ENCODE data around the gene CUX1.

Gene CUX1

GRCh38 chr7:101860316-101861217, 43.1 kb downstream of the CUX1 start:
- TF ChIP-seq, protein P1, sequence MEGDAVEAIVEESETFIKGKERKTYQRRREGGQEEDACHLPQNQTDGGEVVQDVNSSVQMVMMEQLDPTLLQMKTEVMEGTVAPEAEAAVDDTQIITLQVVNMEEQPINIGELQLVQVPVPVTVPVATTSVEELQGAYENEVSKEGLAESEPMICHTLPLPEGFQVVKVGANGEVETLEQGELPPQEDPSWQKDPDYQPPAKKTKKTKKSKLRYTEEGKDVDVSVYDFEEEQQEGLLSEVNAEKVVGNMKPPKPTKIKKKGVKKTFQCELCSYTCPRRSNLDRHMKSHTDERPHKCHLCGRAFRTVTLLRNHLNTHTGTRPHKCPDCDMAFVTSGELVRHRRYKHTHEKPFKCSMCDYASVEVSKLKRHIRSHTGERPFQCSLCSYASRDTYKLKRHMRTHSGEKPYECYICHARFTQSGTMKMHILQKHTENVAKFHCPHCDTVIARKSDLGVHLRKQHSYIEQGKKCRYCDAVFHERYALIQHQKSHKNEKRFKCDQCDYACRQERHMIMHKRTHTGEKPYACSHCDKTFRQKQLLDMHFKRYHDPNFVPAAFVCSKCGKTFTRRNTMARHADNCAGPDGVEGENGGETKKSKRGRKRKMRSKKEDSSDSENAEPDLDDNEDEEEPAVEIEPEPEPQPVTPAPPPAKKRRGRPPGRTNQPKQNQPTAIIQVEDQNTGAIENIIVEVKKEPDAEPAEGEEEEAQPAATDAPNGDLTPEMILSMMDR (IDR thresholded peaks at IDR 0.05; ENCODE audit: low read depth, low read length): no peak
- no peak overlapping the region for H3K4me3 ChIP-seq (ENCODE audit: low read depth, low read length)
- no peak for DNase-seq (ENCODE audit: low read depth, low spot score)
- in situ Hi-C loops (cut with HindIII; ENCODE audit: low sequenced_read_pairs): no loop called here

- in situ Hi-C loops (cut with HindIII; ENCODE audit: low sequenced_read_pairs): no loop called here
- no peak overlapping the region for H3K4me3 ChIP-seq (ENCODE audit: low read depth, low read length)
- no peak for DNase-seq (ENCODE audit: low read depth, low spot score)
- TF ChIP-seq, protein P1 (IDR thresholded peaks at IDR 0.05; ENCODE audit: low read depth, low read length): no peak
These were observed 43.9 kb downstream of the CUX1 start for GRCh38 chr7:101861218-101861775.

DNA sequence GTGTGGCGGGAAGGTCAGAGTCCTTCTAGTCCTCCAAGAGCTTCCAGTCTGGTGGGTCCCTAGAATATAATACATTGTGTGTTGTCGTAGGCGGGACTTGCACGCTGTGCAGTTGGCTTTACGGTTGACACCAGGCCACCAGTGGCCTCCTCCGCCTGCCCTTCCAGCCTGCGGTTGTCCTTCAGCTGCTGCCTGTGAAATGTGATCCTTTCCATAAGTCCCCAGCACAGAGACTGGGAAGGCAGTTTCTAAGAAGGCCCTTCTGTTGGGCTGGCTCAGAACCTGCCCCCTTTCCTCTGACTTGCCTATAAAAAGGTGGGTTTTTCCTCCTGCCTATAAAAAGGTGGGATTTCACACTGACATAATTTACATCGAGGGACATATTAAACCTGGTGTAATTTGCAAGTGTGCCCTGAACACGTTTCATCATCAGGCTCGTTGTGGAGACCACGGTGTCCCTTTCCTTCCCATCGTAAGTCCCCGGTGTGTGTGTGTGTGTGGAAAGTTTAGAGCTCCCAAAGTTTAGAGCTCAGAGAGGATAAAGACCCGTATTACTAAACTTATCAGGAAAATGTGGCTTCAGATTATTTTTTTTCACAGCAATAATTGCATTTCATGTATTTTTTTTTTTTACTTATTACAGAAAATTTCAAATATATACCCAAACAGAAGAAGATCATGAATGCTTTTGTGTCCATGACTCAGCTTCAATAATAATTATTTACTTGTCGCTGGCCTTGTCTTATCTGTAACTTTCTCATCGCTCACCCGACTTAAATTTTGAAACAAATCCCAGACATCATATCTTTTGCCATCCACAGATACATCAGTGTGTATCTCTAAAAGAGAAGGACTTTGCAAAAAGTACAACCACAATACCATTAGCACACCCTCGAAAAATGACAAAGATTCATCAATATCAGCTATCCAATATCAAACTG, 45.1 kb downstream of the CUX1 start:
- in situ Hi-C loops (cut with HindIII; ENCODE audit: low sequenced_read_pairs): no loop called here
- DNase-seq (ENCODE audit: low read depth, low spot score): no peak
- no peak overlapping the region for H3K4me3 ChIP-seq (ENCODE audit: low read depth, low read length)
- TF ChIP-seq, protein P1 (IDR thresholded peaks at IDR 0.05; ENCODE audit: low read depth, low read length): no peak

DNA sequence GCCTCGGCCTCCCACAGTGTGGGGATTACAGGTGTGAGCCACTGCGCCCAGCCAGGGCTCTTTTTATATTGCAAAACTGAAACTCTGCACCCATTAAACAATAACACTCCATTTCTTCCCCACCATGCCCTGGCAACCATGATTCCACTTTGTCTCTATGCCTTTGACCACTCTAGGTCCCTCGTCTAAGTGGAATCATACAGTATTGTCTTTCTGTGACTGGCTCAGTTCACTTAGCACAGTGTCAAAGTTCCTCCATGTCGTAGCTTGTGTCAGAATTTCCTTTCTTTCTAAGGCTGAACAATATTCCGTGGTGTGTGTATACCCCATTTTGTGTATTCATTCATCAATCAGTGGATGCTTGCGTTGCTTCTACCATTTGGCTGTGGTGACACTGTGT, 46.2 kb downstream of the CUX1 start:
- no peak for DNase-seq (ENCODE audit: low read depth, low spot score)
- in situ Hi-C loops (cut with HindIII; ENCODE audit: low sequenced_read_pairs): no loop called here
- no peak overlapping the region for H3K4me3 ChIP-seq (ENCODE audit: low read depth, low read length)
- TF ChIP-seq, protein P1 (IDR thresholded peaks at IDR 0.05; ENCODE audit: low read depth, low read length): no peak

DNA sequence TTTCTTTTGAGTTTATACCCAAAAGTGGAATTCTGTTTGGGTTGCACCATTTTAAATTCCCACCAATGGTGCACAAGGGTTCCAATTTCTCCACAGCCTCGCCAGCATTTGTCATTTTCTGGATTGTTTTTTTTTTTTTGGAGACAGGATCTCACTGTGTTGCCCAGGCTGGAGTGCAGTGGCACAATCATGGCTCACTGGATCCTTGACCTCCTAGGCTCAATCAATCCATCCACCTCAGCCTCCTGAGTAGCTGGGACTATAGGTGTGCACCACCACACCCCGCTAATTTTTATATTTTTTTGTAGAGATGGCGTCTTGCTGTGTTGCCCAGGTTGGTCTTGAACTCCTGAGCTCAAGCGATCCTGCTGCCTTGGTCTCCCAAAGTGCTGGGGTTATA, 46.6 kb downstream of the CUX1 start:
- TF ChIP-seq, protein P1 (IDR thresholded peaks at IDR 0.05; ENCODE audit: low read depth, low read length): no peak
- H3K4me3 ChIP-seq (ENCODE audit: low read depth, low read length): no peak overlapping the region
- no peak for DNase-seq (ENCODE audit: low read depth, low spot score)
- in situ Hi-C loops (cut with HindIII; ENCODE audit: low sequenced_read_pairs): no loop called here

GRCh38 chr7:101865031-101865430, 47.6 kb downstream of the CUX1 start:
- DNase-seq (ENCODE audit: low read depth, low spot score): no peak
- TF ChIP-seq, protein P1 (IDR thresholded peaks at IDR 0.05; ENCODE audit: low read depth, low read length): no peak
- in situ Hi-C loops (cut with HindIII; ENCODE audit: low sequenced_read_pairs): no loop called here
- H3K4me3 ChIP-seq (ENCODE audit: low read depth, low read length): no peak overlapping the region
